ENCODE measurements around the gene NKAIN1.
"Not testable (repeated sequence)": the region's sequence is repeated elsewhere in the genome, so short reads cannot be mapped to it uniquely, and the experiment has no call there.

Gene NKAIN1

GRCh38 chr1:31151402-31151801, 88.3 kb downstream of the NKAIN1 start:
- DNase-seq: no peak

DNA sequence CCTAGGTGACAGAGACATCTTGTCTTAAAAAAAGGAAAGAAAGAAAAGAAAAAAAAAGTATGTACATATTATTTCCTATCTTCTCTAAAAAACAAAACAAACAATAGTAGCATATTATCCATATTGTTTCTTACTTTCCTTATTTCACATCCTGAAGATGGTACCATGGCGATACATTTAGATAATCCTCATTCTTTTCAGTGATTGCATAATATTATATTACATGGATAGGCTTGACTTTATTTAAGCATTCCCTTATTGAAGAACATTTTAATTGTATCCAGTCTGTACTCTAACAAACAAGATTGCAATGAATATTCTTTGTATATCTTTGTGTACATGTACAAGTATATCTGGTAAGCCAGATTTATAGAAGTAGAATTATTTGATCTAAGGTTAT, 91.3 kb downstream of the NKAIN1 start:
- no peak for DNase-seq

DNA sequence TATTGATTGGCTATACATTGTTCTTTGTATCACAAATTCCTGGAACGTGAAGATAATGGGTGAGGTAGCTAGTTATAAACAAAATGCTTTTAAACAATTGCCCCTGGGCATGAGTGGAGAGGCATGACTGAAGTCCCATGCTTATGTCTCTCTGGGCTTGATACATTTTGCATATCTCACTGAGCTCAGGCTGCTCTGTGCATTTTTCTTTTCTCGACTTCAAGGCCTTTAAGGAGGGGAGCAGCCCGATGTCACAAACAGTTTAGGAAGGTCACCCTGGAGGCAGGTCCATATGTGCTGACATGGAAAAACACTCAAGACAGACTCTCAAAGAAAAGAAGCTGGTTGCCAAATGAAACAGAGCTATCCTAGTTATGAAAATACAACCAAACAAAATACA, 94.0 kb downstream of the NKAIN1 start:
- no peak for DNase-seq

- DNase-seq: no peak
Measured at GRCh38 chr1:31144442-31144841, 95.2 kb downstream of the NKAIN1 start.

GRCh38 chr1:31143455-31143854, 96.2 kb downstream of the NKAIN1 start:
- DNase-seq: no peak

DNA sequence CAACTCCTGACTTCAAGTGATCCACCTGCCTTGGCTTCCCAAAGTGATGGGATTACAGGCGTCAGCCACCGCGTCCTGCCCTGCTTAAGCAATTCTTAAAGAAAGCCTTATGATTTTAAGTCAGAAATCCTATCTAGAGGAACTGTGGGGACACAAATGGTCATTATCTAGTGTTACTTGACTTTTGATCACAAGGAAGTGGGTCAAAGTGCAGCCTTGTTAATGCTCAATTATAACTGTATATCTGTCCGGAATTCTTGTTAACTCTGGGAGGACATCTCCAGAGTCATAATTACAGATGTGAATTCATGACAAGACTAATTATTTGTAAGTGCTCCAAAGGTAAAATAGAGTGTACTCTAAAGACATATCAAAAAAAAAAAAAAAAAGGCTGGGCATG, 97.3 kb downstream of the NKAIN1 start:
- DNase-seq: no peak

- DNase-seq: no peak
Measured at GRCh38 chr1:31140299-31140698, 99.4 kb downstream of the NKAIN1 start.

- DNase-seq: not testable (repeated sequence)
Measured at GRCh38 chr1:31138797-31139521, 100.7 kb downstream of the NKAIN1 start.

DNA sequence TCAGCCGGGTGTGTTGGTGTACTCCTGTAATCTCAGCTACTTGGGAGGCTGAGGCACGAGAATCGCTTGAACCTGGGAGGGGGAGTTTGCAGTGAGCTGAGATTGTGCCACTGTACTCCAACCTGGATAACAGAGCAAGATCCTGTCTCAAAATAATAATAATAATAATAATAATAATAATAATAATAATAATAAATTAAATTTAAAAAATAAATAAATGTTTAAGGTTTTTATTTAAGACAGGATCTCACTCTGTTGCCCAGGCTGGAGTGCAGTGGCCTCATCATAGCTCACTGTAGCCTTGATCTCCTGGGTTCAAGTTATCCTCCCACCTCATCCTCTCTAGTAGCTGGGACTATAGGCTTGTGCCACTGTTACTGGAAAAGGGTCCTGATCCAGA, 101.8 kb downstream of the NKAIN1 start:
- DNase-seq: not testable (repeated sequence)

DNA sequence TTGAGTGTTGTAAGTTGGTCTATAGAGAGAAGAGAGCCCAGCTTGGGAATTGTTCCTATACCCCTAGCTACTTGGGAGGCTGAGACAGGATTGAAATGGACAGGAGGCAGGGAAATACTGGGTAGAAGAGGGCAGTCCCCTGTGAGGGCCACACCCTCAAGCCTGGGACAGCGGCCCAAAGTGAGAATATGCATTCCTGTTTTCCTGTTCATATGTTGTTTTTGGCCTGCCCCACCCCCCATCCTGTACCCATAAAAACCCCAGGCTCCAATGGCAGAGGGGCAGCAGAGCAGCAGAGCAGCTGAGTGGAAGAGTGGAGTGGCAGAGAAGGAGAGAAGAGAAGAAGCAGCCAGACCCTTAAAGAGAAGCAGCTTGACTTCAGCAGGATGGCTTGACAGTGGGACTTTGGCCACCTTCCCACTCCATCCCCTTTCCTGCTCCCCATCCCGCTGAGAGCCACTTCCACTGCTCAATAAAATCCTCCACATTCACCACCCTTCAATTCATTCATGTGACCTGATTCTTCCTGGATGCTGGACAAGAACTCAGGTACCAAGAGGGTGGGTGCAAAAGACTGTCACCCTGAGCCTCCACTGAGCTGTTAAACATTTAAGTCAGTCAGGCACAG, 103.6 kb downstream of the NKAIN1 start:
- DNase-seq: no peak

GRCh38 chr1:31133368-31133767, 106.3 kb downstream of the NKAIN1 start:
- DNase-seq: no peak
